GM20000 (cell line): ENCODE measurements around the gene KCNK4.

ENCODE experiments used
- DNase-seq: peaks from one replicate; pipeline ENCODE4 v3.0.0; 2012; ENCODE audit warnings: low spot score
- CTCF ChIP-seq: IDR thresholded peaks from 2 replicates; pipeline ENCODE4 v1.5.1; 2012; ENCODE audit warnings: mild to moderate bottlenecking, control low read depth; ENCODE audit errors: extremely low read depth, missing control alignments

The KCNK4 gene

GRCh38 chr11:64250415-64251015 lies 40.6 kb upstream of the KCNK4 start:
- DNase-seq, result no peak
- TF ChIP-seq CTCF, result no peak

DNA sequence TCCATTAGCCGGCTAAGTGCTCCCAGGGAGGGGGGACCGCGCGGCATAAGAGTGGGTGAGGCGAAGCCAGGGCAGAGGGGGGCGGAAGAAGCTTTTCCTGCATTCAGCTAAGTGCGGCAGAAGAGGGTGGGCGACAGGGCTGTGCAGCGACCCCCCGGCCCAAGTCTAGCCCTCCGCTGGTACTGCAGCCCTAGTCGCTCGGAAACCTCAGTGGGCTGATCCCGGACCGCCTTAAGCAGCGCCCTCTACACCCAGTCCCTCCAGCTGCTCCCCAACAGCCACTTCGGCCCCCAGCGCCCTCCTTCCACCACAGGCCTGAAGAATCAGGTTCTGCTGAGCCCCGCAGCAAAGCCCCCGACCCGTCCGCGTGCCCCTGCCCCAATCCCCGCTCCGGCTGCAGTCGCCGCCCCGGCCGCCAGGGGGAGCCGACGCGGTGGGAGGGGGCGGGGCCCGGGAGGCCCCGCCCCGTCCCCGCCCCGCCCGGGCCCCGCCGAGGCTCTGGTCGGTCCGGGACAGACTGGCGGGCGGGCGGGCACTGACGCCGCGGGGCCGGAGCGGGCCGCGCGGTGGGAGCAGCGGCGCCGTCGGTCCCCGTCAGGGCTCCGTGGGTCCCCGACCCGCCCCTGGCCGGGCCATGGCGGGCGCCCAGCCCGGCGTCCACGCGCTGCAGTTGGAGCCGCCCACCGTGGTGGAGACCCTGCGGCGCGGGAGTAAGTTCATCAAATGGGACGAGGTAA lies 39.9 kb upstream of the KCNK4 start, which contains the start of gene PLCB3:
TSS of gene PLCB3 (plus strand) at position 515 of the 737 bp plus-strand sequence. CDS start at position 635, 120 bp downstream.
- DNase-seq, result peak; percentile 97

DNA sequence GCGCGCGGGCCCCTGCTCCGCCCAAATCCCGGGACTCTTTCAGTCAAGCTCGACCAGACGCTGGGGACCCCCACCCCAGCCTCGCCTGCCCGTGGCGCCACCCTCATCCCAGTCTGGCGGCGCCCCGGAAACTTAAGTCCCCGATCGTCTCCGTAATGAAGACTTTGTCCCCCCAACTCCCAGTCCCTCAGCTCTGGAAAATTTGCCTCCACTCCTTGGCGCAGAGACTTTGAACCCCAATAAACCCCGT lies 39.4 kb upstream of the KCNK4 start:
- no peak for TF ChIP-seq CTCF
- no peak for DNase-seq

More for the DNA sequence above, 39.9 kb upstream of the KCNK4 start, which contains the start of gene PLCB3:
- peak; percentile 75 for TF ChIP-seq CTCF

DNA sequence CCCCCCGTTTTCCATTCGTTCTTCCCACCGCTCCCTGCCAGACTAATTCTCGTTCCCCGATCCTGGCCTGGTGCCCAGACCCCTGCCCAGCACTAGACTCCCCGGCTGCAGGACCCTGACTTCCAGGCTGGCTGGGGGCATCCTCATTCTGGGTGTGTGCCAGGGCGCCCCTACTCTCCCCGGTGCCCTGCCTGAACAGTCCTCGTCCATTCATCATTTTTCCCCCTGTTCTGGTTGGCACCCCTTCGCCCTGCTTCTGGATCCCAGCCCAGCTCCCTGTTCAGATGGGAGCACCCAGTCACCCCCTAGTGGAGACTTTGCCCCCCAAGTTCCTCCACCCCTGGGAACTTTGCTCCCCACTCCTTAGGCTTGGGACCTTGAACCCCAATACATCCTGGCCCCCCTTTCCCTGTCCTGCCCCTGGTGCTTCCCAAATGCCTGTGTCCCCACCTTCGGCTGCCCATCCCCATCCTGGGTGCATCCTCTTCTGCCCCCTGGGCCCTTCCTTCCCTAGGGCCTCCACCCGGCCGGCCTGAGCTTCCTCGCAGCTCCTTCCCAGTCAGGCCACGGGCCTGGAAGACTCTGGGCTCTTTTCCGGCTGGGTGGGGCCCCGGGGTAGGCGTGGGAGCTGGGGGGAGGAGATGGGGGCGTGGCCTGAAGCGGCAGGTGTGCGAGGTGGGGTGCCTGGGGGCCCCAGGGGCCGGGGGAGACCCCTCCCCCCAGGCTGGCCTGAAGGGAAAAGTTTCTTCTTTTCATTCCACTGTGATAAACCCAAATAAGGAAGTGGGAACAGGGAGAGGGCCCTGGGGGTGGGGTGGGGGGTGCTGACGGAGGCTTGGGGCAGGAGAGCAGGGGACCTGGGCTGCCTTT lies 38.9 kb upstream of the KCNK4 start:
- peak; percentile 41 for TF ChIP-seq CTCF
- peak; percentile 69 for DNase-seq

DNA sequence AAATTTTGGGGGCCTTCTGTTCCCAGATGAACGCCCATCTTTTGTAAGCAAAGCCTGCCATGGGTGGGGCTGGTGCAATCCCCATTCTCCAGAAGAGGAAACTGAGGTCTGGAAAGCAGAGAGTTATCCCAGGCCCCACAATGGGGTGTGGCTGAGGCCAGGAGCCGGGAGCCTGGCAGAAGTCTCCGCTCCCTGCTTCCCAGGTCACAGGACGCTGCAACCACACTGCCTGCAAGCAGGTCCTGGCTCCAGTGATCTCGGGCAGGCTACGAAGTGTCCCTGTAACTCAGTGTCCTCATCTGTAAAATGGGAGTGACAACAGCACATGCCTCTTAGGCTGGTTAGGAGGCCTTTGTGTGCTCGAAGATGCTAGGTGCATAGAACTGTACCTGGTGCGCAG lies 38.1 kb upstream of the KCNK4 start:
- no peak for TF ChIP-seq CTCF

DNA sequence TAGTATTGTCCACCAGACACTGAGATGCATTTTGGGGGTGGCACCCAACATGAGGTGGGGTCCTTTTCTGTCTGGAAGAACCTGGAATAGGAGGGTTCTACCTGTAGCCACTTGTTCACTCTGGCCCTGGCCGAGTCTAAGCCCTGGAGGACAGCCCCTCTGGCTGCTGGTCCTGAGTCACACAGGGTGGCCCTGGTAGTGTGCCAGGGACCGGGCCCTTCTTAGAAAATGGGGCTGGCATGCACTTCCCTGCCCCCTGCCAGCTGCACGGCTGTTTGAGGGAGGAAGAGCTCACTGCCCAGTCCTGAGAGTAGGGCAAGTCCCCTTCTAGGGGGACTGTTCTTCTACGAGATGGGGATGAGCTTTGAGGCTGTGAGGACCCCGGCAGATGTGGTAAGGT lies 37.6 kb upstream of the KCNK4 start:
- no peak for DNase-seq
- TF ChIP-seq CTCF, result no peak

More for the DNA sequence above, 38.1 kb upstream of the KCNK4 start:
- no peak for DNase-seq

DNA sequence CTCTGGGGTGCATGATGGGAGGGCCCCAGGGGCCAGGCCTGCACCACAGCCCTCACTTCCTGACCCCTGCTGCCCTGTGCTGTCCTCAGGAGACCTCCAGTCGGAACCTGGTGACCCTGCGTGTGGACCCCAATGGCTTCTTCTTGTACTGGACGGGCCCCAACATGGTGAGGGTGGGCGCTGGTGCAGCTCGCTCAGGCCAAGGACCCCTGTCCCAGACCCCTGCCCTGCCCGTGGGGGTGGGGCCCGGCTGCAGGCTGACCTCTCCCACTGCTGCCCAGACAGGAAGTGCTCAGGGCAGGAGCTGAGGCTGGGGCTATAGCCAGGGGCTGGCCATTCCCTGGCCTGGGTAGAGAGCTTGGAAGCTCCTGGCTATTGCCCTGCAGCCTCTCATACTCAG lies 36.8 kb upstream of the KCNK4 start:
- TF ChIP-seq CTCF, result no peak
- no peak for DNase-seq
